Measurements from ENCODE around the gene SLC5A6.

SLC5A6 gene

DNA sequence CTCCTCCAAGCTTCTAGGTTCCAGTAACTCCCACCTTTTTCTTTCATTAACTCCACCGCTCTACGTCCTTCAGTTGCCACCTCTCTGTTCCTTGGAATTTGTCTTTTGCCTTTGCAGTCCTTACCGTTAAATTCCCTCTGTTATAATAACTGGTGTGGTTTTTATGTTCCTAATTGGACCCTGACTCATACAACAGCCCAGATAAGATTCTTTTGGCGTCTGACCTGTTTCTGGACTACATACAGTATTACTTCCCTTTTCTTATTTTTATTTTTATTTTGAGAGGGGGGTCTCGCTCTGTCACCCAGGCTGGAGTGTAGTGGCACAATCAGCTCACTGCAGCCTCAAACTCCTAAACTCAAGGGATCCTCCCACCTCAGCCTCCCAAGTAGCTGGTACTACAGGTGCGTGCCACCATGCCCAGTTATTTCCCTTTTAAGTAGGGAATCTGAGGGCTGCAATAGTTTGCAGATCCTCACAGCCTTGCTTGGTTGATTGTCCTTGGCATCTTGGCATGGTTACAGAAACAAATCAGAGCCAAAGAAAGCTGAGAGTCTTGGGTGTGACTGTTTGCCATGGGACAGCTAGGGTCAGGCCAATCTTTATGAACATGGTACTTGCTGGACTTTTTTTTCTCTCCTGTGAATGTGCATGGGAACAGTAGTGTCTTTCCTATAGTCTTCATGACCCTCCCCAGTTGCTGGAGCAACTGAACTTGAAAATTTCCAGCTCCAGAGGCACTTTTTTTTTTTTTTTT, 41.3 kb downstream of the SLC5A6 start:
- no peak for DNase-seq

DNA sequence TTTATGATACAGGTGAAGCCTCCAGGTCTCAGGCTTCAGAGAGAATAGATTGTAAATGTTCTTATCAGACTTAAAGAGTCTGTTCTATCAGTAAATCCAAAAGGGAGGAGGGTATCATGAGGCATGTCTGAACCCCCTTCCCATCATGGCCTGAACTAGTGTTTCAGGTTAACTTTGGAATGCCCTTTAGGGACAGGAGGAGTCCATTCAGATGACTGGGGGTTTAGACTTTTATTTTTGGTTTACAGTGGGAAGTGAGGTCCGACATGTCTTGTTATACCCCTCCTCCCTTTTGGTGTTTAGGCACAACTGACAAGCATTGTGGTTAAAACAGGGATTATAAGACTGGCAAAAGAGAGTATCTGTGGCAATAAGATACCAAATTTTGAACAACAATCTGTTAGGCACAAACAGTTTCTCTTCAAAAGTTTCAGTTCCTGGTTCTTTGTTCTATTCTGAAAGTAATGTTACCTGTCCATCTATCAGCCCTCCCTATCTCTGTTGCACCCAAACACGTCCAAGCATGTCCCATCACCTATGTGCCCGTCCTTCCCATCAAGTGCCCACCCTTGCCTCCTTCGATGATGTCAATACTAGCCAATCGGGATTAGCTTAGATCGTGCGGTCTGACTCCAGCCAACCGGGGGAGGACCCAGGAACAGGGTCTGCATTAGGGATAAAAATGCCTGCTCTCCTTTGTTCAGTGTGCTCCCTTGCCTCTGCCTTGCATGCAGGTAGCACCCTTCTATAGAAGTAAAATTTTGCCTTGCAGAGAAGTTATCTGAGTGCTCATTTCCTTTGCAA, 46.9 kb downstream of the SLC5A6 start:
- DNase-seq: no peak

DNA sequence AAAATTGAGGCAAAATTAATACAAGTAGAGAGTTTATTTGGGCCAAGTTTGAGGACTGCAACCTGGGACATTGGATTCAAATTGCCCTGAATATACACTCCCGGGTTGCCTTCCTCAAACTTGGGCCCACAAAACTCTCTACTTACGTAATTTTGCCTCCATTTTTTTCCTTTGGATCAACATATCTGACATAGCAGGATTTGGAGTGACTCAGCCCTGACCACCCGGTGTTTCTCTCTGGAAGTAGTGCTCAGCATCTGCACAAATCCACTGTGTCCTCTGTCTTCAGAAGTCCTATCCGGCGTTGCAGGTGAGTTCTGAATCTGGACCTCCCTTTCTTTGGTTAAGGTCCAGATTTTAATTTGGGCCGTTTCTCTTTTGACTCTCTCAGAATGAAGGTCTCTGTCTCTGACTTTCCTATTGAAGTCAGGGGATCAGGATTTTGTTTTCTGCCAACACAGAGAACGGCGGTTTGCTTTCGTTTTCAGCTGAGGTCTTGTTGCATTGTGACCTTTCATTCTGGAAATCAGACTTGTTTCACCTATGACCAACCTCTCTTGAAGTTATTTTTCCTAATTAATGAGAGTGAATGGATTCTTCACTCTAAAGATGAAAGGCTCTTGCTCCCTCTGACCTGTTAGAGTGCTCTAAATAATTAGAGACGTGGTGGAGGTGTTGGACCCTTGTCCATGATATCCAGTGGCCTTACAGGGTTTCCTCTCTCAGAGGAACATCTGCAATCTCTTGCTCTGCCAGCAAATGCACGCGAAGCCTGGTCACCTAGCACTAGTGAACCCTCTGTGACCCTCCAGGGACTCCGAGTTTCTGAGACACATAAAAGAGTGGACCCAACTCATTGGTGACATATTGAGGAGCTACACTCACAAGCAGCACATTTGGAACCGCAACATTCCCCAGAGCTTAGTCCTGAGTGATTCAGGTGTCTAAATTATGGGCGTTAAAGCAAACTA, 49.6 kb downstream of the SLC5A6 start:
- no peak for DNase-seq

DNA sequence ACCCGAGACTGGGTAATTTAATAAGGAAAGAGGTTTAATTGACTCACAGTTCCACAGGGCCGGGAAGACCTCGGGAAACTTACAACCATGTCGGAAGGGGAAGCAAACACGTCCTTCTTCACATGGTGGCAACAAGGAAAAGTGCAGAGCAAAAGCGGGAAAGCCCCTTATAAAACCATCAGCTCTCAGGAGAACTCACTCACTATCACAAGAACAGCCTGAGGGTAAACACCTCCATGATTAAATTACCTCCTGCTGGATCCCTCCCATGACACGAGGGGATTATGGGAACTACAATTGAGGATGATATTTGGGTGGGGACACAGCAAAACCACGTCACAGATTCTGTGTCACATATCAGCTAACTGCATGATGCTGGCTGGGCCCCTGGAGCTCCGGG, 51.9 kb downstream of the SLC5A6 start:
- no peak for DNase-seq

DNA sequence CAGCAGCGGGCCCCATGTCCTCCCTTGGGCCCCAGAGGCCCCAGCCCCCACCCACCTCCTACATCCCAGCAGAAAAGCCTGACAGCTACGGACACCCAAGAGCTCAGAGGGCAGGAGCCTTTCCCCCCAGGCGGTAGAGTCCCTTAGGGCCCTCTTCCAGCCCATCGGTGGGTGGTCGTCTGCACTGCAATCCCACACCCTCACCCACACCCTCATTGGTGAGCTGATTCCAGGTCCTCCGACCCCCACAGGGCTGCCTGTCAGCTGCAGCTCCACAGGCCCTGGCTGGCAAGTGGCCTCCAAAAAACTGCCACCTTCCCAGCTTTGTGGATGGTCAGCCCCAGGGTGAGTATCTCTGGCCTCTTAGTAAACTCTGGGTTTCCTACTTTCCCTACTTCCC, 52.8 kb downstream of the SLC5A6 start:
- no peak for DNase-seq

DNA sequence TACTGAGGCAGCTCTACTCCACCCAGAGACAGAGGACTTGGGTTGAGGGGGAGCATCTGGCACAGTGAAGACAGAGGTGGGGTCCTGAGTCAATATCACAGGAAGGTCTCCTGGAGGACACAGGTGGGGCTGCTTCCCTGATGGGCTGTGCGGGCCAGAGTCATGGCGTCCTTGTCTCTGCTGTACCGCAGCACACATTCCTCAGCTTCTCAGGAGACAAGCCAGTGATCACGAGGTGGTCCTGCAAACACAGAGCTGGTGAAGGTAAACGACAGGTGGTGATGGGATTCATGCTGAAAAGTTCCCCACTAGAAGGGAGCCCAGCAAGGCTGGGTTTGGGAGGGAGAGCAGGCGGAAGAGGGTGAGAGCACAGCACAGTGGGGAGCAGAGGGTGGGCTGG, 53.6 kb downstream of the SLC5A6 start:
- DNase-seq: no peak

DNA sequence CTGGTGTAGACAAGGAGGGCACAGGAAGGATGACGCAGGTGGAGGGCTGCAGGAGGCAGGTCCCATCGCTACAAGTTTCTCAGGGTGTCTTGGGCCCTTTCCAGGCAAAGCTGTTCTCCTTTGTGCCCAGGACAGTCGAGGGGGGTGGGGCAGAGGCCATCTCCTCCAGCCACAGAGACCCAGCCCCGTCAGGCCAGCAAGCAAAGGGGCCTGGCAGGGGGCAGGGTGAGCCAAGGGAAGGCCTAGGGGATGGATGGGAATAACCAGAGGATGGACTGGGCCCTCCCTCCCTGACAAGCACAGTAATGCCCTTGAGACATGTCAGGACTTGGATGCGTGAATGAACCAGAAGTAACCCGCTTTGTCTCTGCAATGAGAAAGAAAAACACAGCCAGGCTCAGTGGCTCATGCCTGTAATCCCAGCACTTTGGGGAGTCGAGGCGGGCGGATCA, 57.0 kb downstream of the SLC5A6 start:
- no peak for DNase-seq

DNA sequence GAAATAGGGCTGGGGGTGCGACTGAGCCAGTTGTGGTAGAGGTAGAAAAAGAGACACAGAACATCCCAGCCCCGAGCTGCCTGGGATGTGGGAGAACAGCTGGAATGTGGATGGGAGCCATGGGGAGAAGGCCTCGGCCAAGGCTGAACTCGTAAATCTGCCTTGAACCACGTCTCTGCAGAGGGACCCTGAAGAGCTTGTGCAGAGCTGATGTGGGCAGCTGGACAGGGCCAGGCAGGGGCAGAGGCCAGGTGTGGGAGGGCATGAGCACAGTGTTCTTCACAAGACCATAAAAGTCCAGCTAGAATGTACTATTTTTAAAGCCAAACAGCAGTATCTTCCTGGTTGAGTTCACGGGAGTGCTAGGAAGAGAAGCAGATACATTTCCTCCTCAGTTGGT, 57.6 kb downstream of the SLC5A6 start:
- no peak for DNase-seq

DNA sequence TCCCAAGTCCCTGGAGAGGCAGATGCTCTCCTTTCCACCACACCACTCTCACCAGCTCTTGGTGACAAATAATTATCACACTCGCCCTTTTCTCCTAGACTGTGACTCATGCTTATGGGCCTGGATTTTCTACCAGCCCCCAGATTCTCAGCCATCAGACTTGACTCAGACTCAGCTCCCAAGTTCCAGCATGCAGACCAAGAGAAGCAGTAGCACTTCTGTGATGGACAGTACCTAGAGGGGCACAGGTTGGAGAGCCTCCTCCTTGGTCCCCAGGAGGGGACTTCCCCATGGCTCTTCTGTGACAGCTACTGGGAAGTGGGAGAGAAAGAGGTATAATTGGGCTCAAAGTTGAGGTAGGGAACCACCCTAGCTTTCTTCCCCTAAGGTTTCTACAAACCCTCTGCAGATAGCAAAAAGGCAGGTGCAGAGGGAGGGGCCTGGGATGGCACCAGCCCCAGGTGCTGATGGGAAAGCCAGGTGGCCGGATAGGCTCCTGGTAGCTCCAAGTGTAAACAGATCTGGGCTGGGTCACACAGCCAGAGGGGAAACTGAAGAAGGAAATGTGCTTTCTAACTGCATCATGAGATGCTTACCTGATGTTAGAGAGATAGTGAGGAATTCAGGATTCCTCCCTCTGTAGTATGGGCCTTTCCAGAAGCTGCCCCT, 59.1 kb downstream of the SLC5A6 start:
- no peak for DNase-seq

DNA sequence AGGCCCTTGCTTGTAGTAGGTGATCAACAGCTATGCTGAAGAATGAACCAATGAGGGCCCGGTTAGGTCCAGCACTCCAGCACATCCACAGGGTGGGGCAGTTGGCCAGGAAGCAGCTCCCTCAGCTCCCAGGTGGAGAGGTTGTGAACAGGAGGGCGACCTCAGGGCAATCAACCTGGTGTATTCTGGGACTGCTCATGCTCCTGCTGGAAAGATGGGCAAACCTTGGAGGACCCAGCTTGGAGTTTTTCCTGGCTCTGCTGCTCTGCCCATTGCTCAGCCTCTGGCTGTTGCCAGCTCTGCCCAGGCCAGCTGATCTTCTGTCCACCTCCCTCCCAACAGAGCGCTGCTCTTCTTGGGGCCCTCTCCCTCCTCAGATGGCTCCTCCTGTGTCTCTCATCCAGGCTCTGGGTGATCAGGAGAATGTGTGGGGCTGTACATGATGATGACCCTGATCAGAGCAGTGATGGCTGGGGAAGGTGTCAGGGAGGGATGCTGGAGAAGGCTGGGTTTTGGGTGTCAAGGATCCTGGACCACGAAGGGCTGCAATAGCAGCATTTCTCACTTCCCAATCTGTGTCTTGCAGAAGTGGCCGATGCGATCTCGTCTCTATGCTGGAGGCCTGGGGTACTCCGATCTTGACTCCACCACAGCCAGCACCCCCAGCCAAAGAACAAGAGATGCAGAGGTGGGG, 59.8 kb downstream of the SLC5A6 start:
- DNase-seq: no peak

DNA sequence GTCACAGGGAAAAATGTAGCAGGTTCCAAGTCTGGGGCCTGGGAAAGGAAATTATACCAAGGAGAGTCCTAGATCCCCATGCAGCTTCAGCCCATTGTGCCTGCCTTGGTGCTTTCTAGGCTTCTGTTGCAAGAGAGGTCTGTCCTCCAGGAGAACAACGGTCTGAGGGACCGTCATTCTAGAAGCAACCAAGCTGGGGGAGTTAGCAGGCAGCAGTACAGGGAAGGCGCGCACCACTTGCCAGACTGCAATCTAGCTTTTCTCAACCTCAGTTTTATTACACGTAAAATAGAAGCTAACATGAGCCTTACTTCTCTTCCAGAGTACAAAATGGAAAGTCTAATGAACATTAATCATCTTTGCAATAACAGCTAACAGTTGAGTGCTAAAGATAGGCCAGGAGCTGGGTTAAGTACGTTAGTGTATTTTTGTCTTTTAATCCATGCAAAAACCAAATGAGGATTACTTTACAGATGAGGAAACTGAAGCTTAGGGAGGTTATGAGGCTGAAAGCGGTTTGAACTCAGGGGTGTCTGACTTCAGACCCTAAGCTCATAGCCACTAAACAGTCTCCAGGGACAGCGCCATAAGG, 61.3 kb downstream of the SLC5A6 start:
- no peak for DNase-seq

All from hematopoietic multipotent progenitor cell treated with erythropoietin and hydrocortisone succinate and interleukin-3 and kit ligand, for 8 days (in vitro differentiated cells).